Camera-type eye (tissue), 1 donor: ENCODE data around the gene SQOR. TPM values are rescaled to one million over a fixed set of nuclear protein-coding genes. Genes with fewer than 3 reads are reported as not detected.

ENCODE experiments used
- total RNA-seq: library from RNA; depleted of rRNA; stranded (reverse); fragments of >200 nt; gene quantifications from one replicate; pipeline ENCODE4 v1.2.3, GENCODE V29; 2014

SQOR gene
- 40.2 TPM for total RNA-seq

GRCh38 chr15:45634432-45635190, at the start of gene SQOR:
Gene SQOR, plus strand, starts transcription at chr15:45635029. Its CDS starts 23,895 bp downstream, at chr15:45658924.

GRCh38 chr15:45587095-45587862, 47.5 kb upstream of the SQOR start, which contains the start of gene BLOC1S6:
Gene BLOC1S6, plus strand, starts transcription at chr15:45587379. Its CDS starts 65 bp downstream, at chr15:45587444.

Other genes with a start within 250 kb of the SQOR start
- gene SLC30A4, start 112.3 kb upstream of the SQOR start, total RNA-seq: 15.9 TPM
- 106 TPM for gene BLOC1S6, start 47.6 kb upstream of the SQOR start, total RNA-seq